H7 (cell line): ENCODE measurements around the gene NSL1. TPM values are rescaled to one million over a fixed set of nuclear protein-coding genes. Genes with fewer than 3 reads are reported as not detected.
"Not testable (repeated sequence)": the region's sequence is repeated elsewhere in the genome, so short reads cannot be mapped to it uniquely, and the experiment has no call there.

Source experiments
- DNase-seq: peaks from one replicate; pipeline ENCODE4 v3.0.0; 2012
- H3K27me3 ChIP-seq: 2 replicates; pipeline ENCODE4 v1.6.0; 2011; ENCODE audit warnings: mild to moderate bottlenecking, low read length; ENCODE audit not compliant: control insufficient read depth, insufficient read depth
- H3K36me3 ChIP-seq: replicated peaks from 2 replicates; pipeline ENCODE4 v1.5.1; 2011; ENCODE audit warnings: low read length; ENCODE audit not compliant: control insufficient read depth, insufficient read depth
- H3K4me3 ChIP-seq: 2 replicates; pipeline ENCODE4 v1.5.1; 2011; ENCODE audit warnings: low read depth, mild to moderate bottlenecking, control low read depth, low read length, moderate library complexity; ENCODE audit not compliant: insufficient read depth
- total RNA-seq: library from RNA; depleted of rRNA; stranded (reverse); fragments of >200 nt; shearing (Covaris generic); gene quantifications from 2 replicates; pipeline ENCODE4 v1.2.3, GENCODE V29; 2014

NSL1 gene
- total RNA-seq, 1 experiment from 2014 or later, result 108 TPM

DNA sequence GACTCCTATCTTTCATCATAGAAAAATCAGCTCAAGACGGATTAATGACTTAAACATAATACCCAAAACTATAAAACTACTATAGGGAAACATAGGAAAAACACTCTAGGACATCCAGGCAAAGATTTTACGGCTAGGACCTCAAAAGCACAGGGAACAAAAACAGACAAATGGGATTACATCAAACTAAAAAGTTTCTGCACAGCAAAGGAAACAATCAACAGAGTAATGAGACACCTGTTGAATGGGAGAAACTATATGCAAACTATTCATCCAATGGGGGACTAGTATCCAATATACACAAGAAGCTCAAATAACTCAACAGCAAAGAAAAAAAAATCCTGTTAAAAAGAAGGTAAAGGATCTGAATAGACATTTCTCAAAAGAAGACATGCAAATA, 18.6 kb downstream of the NSL1 start:
- no peaks in the 10 kb centered on the region for H3K27me3 ChIP-seq

DNA sequence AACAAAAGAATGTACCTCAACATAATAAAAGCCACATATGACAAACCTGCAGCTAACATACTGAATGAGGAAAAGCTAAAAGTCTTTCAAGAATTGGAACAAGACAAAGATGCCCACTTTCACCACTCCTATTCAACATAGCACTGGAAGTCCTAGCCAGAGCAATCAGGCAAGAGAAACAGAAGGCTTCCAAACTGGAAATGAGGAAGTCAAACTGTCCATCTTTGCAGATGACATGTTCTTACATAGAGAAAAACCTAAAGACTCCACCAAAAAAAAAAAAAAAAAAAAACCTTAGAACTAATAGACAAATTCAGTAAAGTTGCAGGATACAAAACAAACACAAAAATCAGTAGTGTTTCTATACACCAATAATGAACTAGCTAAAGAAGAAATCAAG, 20.2 kb downstream of the NSL1 start:
- no peak for DNase-seq
- Histone ChIP-seq H3K27me3 (no peaks in the 10 kb centered on the region), H3K4me3 (no peak overlapping the region), H3K36me3 (peaks cover 2% of the 10 kb centered on the region; the same call in 1 of the 2 replicates)

More for the DNA sequence above, 18.6 kb downstream of the NSL1 start:
- Histone ChIP-seq H3K36me3 (peaks cover 3% of the 10 kb centered on the region), H3K4me3 (no peak overlapping the region)
- DNase-seq, result no peak

DNA sequence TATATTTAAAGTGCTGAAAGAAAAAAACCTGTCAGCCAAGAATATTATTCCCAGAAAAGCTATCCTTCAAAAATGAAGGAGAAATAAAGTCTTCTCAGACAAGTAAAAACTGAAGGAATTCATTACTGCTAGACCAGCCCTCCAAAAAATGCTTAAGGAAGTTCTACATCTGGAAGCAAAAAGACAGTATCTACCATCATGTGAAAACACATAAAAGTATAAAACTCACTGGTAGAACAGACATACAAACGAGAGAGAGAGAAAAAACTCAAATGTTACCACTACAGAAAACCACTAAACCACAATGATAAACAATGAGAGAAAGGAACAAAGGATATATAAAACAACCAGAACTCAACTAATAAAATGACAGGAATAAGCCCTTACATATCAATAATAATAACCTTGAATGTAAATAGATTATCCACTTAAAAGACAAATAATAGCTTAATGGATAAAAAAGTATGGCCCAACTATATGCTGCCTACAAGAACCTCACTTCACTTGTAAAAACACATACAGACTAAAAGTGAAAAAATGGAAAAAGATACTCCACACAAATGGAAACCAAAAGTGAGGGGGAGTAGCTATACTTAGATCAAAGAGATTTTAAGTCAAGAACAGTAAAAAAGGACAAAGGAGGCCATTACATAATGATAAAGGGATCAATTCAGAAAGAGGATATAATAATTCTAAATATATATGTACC, 22.0 kb downstream of the NSL1 start:
- no peak for DNase-seq
- Histone ChIP-seq H3K36me3 (peaks cover under 1% of the 10 kb centered on the region; the same call in 1 of the 2 replicates), H3K4me3 (no peak overlapping the region), H3K27me3 (no peaks in the 10 kb centered on the region)

DNA sequence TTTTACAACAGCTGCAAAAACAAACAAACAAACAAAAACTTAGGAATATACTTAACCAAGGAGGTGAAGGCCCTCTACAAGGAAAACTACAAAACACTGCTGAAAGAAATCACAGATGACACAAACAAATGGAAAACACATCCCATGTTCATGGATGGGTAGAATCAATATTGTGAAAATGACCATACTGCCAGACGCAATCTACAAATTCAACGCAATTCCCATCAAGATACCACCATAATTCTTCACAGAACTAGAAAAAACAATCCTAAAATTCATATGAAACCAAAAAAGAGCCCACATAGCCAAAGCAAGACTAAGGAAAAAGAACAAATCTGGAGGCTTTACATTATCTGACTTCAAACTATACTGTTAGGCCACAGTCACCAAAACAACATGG, 24.8 kb downstream of the NSL1 start:
- H3K4me3 ChIP-seq, H3K36me3 ChIP-seq, H3K27me3 ChIP-seq, DNase-seq: not testable (repeated sequence)

DNA sequence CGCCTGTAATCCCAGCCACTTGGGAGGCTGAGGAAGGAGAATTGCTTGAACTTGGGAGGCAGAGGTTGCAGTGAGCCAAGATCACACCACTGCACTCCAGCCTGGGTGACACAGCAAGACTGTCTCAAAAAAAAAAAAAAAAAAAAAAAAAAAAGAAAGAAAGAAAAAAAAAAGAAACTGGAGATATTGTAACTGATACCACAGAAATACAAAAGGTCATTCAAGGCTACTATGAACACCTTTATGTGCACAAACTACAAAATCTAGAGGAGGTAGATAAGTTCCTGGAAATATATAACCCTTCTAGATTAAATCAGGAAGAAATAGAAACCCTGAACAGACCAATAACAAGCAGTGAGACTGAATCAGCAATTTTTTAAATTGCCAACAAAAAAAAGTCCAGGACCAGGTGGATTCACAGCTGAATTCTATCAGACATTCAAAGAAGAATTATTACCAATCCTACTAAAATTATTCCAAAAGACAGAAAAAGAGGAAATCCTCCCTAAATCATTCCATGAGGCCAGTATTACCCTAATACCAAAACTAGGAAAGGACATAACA, 26.8 kb downstream of the NSL1 start:
- H3K27me3 ChIP-seq, H3K36me3 ChIP-seq, H3K4me3 ChIP-seq, DNase-seq: not testable (repeated sequence)

DNA sequence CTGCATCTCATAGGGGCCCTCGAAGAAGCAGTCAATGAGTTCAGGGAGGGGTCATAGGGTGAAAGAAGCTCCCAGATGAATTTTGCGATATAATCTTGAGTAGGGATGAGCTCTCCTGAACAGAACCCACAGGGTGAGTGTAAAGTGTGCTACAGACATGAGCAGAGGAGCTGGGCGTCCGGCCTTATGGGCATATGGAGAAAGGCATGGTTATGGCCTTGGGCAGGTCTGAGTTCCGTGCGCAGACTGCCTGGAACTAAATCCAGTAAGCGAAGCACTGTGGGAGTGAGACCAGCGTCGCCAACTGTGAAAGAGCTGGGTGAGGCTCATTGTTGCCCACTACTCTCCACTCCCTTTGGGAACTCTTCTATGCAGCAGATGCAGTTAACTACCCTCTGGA, 28.7 kb downstream of the NSL1 start:
- Histone ChIP-seq H3K4me3 (no peak overlapping the region), H3K36me3 (0 out of 2 replicates have a peak, but pooled peaks cover 2% of the 10 kb centered on the region), H3K27me3 (no peaks in the 10 kb centered on the region)
- no peak for DNase-seq

DNA sequence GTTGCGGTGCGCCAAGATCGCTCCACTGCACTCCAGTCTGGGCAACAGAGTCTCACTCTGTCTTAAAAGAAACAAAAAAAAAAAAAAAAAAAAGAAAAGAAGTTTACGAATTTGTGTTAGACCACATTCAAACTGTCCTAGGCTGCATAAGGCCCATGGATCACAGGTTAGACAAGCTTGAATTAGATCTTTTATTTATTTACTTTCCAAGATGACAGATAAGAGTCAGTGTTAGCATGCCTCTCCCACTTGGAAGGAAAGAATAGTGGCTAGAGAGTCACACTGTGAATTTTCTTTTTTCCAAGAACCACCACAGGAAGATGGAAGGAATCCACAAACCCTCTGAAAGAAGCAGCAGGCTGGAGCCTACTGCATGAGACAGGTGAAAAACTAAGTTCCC, 29.3 kb downstream of the NSL1 start:
- 0 out of 2 replicates have a peak, but pooled peaks cover 2% of the 10 kb centered on the region for H3K36me3 ChIP-seq
- no peaks in the 10 kb centered on the region for H3K27me3 ChIP-seq
- no peak overlapping the region for H3K4me3 ChIP-seq
- DNase-seq, result no peak

DNA sequence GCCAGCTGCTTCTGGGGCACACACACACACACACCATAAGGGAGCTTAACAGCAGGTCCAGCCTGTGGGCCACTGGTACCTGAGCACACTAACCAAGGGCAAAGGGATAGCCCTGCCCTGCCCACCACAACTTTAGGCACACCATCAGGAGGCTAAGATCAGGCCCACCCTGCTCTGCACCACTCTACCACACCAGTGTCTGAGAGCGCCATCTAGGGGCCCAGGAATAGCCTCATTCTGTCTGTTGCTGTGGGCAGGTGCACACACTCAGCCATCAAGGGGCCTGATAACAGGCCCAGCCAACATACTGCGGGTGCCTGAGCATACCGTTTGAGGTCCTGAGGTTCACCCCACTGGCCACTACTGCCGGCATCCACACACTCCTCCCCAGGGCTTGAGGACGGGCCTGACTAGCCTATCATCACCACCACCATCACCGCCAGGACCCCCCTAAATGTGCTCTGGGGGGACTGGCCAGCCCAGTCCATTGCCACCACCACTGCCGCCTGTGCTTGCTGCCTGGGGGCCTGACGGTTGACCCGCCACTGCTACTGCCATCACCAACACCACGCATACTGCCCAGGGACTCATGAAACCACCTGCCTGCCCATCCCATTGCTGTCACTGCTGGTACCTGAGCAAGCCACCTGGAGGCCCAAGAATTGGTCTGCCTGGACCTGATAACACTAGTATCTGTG, 31.3 kb downstream of the NSL1 start:
- H3K36me3 ChIP-seq, result peaks cover 2% of the 10 kb centered on the region; the same call in 1 of the 2 replicates
- H3K27me3 ChIP-seq, result no peaks in the 10 kb centered on the region
- DNase-seq, result peak; percentile 73
- H3K4me3 ChIP-seq, result no peak overlapping the region

DNA sequence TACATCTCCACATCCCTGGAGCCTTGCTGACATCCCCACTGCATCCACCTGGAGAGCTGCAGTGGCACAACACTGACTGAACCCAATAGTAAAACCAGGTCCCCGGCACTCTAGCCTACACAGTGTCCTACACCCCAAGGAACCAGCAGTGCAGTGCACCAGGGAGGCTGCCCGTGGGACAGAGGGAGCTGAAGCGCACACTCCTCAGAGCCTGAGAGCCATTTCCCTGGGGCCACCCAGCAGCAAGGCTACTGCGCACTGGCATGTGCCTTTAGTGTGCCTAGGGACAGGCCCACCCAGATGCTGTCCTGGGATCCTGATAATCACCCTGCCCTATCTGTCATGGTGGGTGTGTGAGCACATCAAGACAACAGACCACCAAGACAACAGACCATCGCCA, 31.9 kb downstream of the NSL1 start:
- H3K27me3 ChIP-seq, result no peaks in the 10 kb centered on the region
- no peak for DNase-seq
- no peak overlapping the region for H3K4me3 ChIP-seq
- peaks cover 2% of the 10 kb centered on the region; the same call in 1 of the 2 replicates for H3K36me3 ChIP-seq

DNA sequence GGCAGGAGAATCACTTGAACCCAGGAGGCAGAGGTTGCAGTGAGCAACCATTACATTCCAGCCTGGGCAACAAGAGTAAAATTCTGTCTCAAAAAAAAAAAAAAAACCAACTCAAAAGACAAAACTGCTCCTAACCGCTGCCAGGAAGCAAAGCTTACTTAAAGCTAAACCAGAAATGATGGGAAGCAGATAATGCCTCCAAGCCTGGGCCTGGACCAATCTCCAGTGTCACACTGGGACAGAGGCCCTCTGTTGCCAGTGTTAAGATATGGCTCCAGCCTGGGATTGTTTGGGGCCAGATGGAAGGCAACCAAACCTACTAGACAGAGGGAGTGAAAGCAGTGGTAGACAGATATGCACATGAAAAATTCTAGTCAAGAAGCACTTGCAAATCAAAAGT, 36.9 kb downstream of the NSL1 start:
- H3K4me3 ChIP-seq, result no peak overlapping the region
- H3K36me3 ChIP-seq, result no peaks in the 10 kb centered on the region; the same call in 1 of the 2 replicates
- DNase-seq, result no peak
- no peaks in the 10 kb centered on the region for H3K27me3 ChIP-seq

DNA sequence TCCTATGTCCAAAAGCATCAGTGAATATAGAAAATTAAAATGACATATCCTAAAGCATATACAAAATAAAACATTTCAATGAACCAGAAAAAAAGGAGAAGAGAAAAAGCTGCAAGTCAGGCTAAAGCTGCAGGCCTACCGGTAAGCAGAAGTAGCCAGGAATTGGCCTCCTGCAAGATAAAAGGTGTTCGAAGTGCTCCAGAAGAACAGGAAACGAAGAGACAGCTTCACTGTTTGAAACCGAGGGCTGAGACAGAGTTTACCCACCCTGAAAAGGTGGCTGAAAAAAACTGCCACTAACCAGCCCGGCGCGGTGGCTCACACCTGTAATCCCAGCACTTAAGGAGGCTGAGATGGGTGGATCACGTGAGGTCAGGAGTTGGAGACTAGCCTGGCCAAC, 37.4 kb downstream of the NSL1 start:
- H3K36me3 ChIP-seq, result no peaks in the 10 kb centered on the region; the same call in 1 of the 2 replicates
- no peak overlapping the region for H3K4me3 ChIP-seq
- H3K27me3 ChIP-seq, result no peaks in the 10 kb centered on the region
- DNase-seq, result no peak

DNA sequence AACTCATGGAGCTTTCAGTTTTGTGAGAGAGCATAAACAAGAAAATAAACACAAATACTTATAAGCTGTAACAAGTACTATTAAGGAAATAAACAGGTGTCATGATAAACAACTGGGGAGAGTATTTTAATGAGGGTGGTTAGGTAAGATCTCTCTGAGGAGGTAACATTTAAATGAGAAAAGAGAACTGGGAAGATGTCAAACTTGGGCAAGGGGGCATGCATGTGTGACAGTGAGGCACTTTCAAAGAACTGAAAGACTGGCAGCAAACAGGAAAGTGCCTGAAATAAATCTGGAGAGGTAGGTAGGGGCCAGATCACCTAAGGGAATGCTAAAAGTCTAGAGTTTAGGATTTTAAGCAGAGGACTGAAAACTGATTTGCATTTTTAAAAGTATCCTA, 37.8 kb downstream of the NSL1 start:
- no peak overlapping the region for H3K4me3 ChIP-seq

DNA sequence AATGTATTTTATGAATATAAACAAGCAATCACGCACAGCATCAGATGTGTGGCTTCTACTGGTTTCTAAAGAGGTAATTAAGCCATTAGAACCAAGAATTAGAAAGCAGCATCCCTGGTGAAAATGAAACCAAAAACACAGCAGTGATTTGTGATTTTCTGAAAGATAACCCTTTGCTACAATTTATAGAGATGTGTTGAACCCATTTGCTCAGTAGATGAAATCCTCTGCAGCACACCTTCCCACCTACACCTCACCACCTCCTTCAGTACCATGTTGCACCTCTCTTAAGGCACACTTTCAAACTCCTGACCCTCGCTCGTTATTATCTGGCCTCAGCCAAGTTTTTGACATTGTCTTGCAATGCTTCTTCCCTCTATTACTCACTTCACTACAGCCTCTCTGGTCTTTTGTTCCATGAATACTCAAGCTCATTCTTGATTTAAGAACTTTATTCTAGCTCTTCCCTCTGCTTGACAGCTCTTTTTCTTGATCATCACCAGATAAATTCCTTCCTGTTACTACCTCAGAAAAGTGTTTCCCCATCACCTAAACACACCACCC, 38.6 kb downstream of the NSL1 start:
- Histone ChIP-seq H3K4me3 (no peak overlapping the region), H3K27me3 (no peaks in the 10 kb centered on the region), H3K36me3 (no peaks in the 10 kb centered on the region; the same call in 1 of the 2 replicates)
- DNase-seq, result no peak

More for the DNA sequence above, 37.8 kb downstream of the NSL1 start:
- DNase-seq, result no peak
- H3K36me3 ChIP-seq, result no peaks in the 10 kb centered on the region; the same call in 1 of the 2 replicates
- no peaks in the 10 kb centered on the region for H3K27me3 ChIP-seq

DNA sequence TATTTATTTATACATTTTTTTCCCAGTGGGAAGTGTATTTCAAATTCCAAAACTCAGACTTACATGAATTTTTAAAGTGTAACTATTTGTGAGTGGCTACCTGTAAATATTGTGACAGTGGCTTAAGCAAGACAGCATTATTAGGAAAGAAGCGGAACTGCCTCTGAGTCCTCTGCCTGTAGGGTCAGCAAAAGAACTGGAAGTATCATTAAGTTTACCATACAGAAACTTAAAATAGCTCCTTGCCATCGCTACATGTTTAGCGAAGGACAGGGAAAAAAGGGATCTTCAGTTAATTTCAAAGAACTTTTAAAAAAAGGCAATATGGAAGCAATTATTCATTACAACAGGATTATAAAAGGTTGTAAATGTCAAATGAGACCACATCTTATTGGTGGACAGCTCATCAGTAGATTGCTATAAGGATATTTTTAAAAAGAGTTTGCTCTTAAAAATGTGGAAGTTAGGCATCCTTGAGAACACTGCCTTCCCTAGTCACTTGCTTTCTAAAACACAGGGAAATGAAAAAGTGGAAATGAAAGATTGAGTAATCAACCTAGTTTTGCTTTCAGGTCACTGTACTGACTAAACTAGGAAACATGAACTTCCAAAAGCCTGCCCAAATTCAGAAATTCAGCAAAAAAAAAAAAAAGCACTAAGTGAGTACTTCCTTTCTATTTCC, 39.2 kb downstream of the NSL1 start:
- Histone ChIP-seq H3K36me3 (no peaks in the 10 kb centered on the region; the same call in 1 of the 2 replicates), H3K27me3 (no peaks in the 10 kb centered on the region), H3K4me3 (no peak overlapping the region)
- no peak for DNase-seq
